ENCODE data around the gene DLGAP1.

DLGAP1 gene

DNA sequence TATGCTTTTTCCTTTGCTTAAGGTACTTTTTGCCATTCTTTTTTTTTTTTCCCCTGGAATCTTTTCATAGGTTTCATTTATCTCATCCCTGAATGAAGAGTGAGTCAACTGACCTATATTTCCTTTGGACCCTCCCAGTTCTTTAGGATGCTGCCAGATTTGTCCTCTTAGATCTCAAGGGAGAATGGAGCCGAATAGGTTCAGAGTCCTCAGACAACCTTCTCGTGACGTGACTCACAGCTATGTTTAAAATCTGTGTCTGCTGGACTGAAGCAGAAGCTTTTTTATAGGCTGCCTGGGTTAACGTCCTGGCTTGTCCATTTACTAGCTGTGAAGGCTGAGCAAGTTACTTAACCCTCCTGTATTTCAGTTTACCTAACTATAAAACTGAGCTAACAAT lies 358.6 kb downstream of the DLGAP1 start:
- Histone ChIP-seq H3K36me3 (no peaks in the 10 kb centered on the region), H3K9me3 (no peaks in the 10 kb centered on the region), H3K27me3 (no peaks in the 10 kb centered on the region), H3K4me1 (ENCODE audit: control insufficient read depth in 1 of 2, insufficient read depth in 1 of 2, low read depth in 1 of 2, low read length in 1 of 2) (no peaks in the 10 kb centered on the region), H3K27ac (no peak overlapping the region), H3K4me3 (ENCODE audit: low read depth in 1 of 2, low read length in 1 of 2) (no peak overlapping the region)
- TF ChIP-seq, protein P1, sequence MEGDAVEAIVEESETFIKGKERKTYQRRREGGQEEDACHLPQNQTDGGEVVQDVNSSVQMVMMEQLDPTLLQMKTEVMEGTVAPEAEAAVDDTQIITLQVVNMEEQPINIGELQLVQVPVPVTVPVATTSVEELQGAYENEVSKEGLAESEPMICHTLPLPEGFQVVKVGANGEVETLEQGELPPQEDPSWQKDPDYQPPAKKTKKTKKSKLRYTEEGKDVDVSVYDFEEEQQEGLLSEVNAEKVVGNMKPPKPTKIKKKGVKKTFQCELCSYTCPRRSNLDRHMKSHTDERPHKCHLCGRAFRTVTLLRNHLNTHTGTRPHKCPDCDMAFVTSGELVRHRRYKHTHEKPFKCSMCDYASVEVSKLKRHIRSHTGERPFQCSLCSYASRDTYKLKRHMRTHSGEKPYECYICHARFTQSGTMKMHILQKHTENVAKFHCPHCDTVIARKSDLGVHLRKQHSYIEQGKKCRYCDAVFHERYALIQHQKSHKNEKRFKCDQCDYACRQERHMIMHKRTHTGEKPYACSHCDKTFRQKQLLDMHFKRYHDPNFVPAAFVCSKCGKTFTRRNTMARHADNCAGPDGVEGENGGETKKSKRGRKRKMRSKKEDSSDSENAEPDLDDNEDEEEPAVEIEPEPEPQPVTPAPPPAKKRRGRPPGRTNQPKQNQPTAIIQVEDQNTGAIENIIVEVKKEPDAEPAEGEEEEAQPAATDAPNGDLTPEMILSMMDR (IDR thresholded peaks at IDR 0.05) = no peak

DNA sequence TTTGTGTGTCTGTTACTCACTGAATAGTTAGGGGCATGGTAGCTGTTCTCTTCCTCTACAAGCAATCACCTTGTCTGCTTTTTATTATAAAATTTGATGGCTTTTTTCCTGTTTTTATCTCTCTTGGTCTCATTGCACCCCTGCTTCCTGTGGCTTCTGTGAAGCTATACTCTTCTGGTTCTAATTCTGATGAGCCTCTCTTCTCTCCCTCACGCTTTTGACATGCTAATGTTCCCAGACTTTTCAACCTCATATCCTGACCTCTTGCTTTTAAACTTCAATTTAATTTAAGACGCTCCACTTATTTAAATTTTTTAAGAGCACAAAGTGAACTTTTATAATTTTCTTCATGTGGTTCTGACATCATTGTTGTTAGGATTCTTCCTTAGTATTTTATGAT lies 361.4 kb downstream of the DLGAP1 start:
- Histone ChIP-seq H3K4me3 (ENCODE audit: low read depth in 1 of 2, low read length in 1 of 2) (no peak overlapping the region), H3K9me3 (no peaks in the 10 kb centered on the region), H3K27me3 (no peaks in the 10 kb centered on the region), H3K4me1 (ENCODE audit: control insufficient read depth in 1 of 2, insufficient read depth in 1 of 2, low read depth in 1 of 2, low read length in 1 of 2) (no peaks in the 10 kb centered on the region), H3K27ac (no peak overlapping the region), H3K36me3 (no peaks in the 10 kb centered on the region)
- TF ChIP-seq, protein P1 (IDR thresholded peaks at IDR 0.05) = no peak

DNA sequence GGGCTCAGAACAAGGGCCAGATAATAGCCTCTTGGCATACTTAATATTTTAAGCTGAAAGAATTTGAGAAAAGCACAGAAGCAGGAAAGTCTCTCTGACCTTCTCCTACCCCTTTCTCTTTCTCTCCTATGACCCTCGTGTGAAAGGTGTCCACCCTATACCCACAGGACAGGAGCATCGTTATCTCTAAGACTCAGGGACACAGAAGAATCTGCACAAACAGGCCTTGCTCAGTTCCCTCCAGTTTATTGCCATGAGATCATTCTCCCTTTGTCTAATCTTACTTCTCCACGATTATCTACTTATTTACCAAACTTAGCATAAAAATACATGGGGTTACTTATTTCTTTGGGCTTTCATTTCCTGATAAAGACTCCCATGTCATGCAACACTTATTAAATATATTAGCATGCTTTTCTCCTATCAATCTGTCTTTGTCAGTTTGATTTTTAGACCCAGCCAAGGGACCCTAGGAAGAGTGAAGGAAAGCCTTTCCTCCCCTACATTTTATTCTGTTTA lies 370.7 kb downstream of the DLGAP1 start:
- no peaks in the 10 kb centered on the region for H3K36me3 ChIP-seq
- no peaks in the 10 kb centered on the region for H3K27me3 ChIP-seq
- H3K9me3 ChIP-seq = no peaks in the 10 kb centered on the region
- no peaks in the 10 kb centered on the region for H3K4me1 ChIP-seq (ENCODE audit: control insufficient read depth in 1 of 2, insufficient read depth in 1 of 2, low read depth in 1 of 2, low read length in 1 of 2)
- H3K4me3 ChIP-seq (ENCODE audit: low read depth in 1 of 2, low read length in 1 of 2) = no peak overlapping the region
- TF ChIP-seq, protein P1 (IDR thresholded peaks at IDR 0.05) = no peak
- H3K27ac ChIP-seq = no peak overlapping the region

DNA sequence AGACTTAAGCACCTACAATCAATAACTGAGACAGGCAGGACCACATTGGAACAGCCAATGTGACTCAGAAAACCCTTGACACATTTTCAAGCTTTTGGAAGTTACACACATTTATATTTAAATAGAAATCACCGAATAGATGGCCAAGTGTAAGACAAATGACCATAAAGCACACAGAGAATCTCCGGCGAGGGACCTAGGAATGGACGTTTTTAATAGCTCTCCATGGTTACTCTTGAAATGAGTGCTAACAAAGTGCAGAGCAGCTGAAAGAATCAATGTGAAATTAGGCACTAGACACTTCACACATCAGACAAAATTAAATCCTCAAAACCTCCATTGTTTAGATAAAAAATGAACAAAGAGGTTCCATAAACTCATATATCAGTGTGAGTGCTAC lies 376.9 kb downstream of the DLGAP1 start:
- H3K36me3 ChIP-seq = no peaks in the 10 kb centered on the region
- TF ChIP-seq, protein P1 (IDR thresholded peaks at IDR 0.05) = no peak
- no peaks in the 10 kb centered on the region for H3K4me1 ChIP-seq (ENCODE audit: control insufficient read depth in 1 of 2, insufficient read depth in 1 of 2, low read depth in 1 of 2, low read length in 1 of 2)
- no peaks in the 10 kb centered on the region for H3K27me3 ChIP-seq
- no peak overlapping the region for H3K4me3 ChIP-seq (ENCODE audit: low read depth in 1 of 2, low read length in 1 of 2)
- no peaks in the 10 kb centered on the region for H3K9me3 ChIP-seq
- H3K27ac ChIP-seq = no peak overlapping the region

DNA sequence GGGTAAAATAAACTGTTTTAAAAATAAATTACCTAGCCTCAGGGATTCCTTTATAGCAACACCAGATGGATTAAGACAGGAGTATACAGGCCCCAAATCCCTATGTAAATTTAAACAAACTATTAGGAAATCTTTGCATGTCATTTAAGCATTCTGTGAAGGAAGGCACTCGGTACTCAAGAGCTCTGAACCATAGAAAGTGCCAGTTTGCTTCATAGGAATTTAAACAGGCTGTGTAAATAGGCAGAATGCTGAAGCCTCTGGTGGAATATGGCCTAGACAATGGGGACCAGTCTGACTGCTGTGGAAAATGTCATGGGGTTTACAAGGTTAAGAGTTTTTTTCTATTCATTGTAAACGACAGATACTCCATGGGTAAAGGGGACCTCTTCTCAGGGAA lies 377.4 kb downstream of the DLGAP1 start:
- no peaks in the 10 kb centered on the region for H3K27me3 ChIP-seq
- no peak overlapping the region for H3K4me3 ChIP-seq (ENCODE audit: low read depth in 1 of 2, low read length in 1 of 2)
- TF ChIP-seq, protein P1 (IDR thresholded peaks at IDR 0.05) = no peak
- H3K27ac ChIP-seq = no peak overlapping the region
- no peaks in the 10 kb centered on the region for H3K9me3 ChIP-seq
- no peaks in the 10 kb centered on the region for H3K36me3 ChIP-seq
- no peaks in the 10 kb centered on the region for H3K4me1 ChIP-seq (ENCODE audit: control insufficient read depth in 1 of 2, insufficient read depth in 1 of 2, low read depth in 1 of 2, low read length in 1 of 2)

DNA sequence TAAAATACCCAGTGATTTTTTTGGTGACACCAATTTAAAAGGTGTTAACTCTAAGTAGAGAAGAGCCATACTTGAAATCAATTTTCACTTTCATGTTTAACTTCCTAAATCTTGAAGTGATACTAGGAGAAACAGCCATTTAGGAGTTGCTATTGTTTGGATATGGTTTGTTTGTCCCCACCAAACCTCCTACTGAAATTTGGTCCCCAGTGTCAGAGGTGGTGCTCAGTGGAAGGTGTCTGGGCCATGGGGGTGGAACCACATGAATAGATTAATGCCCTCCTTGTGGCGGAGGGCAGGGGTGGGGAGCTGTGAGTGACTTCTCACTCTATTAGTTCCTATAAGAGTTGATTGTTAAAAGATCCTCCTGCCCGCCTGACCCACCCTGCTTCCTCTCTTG lies 377.9 kb downstream of the DLGAP1 start:
- Histone ChIP-seq H3K27me3 (no peaks in the 10 kb centered on the region), H3K4me1 (ENCODE audit: control insufficient read depth in 1 of 2, insufficient read depth in 1 of 2, low read depth in 1 of 2, low read length in 1 of 2) (no peaks in the 10 kb centered on the region), H3K9me3 (no peaks in the 10 kb centered on the region), H3K36me3 (no peaks in the 10 kb centered on the region), H3K27ac (no peak overlapping the region), H3K4me3 (ENCODE audit: low read depth in 1 of 2, low read length in 1 of 2) (no peak overlapping the region)
- TF ChIP-seq, protein P1 (IDR thresholded peaks at IDR 0.05) = no peak

All from neutrophil (primary cell).